Panc1 (cell line): Measurements from ENCODE around the gene ARL9. TPM values are rescaled to one million over a fixed set of nuclear protein-coding genes. Genes with fewer than 3 reads are reported as not detected.

ENCODE experiments used
- ATAC-seq: fragments of 200-7000 bp; cut with Tn5 transposase; 2 replicates; pipeline ENCODE4 v1.9.1; 2020; ENCODE audit warnings: mild to moderate bottlenecking, moderate library complexity
- BruUV-seq: library from RNA; stranded (reverse); fragments of 400-500 nt; replicated peaks from 2 replicates; lab custom pipeline; 2021; lab: Mats Ljungman, UMichigan
- CTCF ChIA-PET: fragments of 300-600 bp; sonication (Branson Sonifier 250); formaldehyde crosslinking; loops from one replicate; lab custom pipeline; 2022; ENCODE audit warnings: antibody characterized with exemption; lab: Charles Lee
- POLR2A ChIA-PET: fragments of 300-600 bp; sonication (Branson Sonifier 250); formaldehyde crosslinking; loops from one replicate; lab custom pipeline; 2022; ENCODE audit warnings: antibody characterized with exemption; lab: Charles Lee
- DNase-seq: peaks from one replicate; pipeline ENCODE4 v3.0.0-alpha.2; 2010; ENCODE audit warnings: low read depth, low spot score
- H3K27ac ChIP-seq: 2 replicates; pipeline ENCODE4 v1.5.1; 2011; ENCODE audit warnings: mild to moderate bottlenecking, low read length, inconsistent platforms
- H3K27me3 ChIP-seq: fragments of 200-500 bp; sonication (Bioruptor generic); 2 replicates; pipeline ENCODE4 v1.6.0; 2014; ENCODE audit warnings: low read length, inconsistent platforms; ENCODE audit not compliant: control insufficient read depth, insufficient read depth
- H3K36me3 ChIP-seq: fragments of 200-500 bp; sonication (Bioruptor generic); 2 replicates; pipeline ENCODE4 v1.5.1; 2014; ENCODE audit warnings: inconsistent platforms, mild to moderate bottlenecking, low read length, moderate library complexity; ENCODE audit not compliant: control insufficient read depth, insufficient read depth
- H3K4me1 ChIP-seq: 2 replicates; pipeline ENCODE4 v1.5.1; 2011; ENCODE audit warnings: inconsistent platforms, mild to moderate bottlenecking, low read length, moderate library complexity; ENCODE audit not compliant: control insufficient read depth, insufficient read depth
- H3K4me3 ChIP-seq, 2 experiments: 2 replicates each; pipeline ENCODE4 v1.5.1; 2011 to 2012; ENCODE audit warnings: low read depth in 2 of 2, low read length in 2 of 2, mild to moderate bottlenecking in 2 of 2, inconsistent platforms in 1 of 2, moderate library complexity in 1 of 2
- H3K9me3 ChIP-seq: fragments of 200-500 bp; sonication (Bioruptor generic); 2 replicates; pipeline ENCODE4 v1.5.1; 2014; ENCODE audit warnings: low read depth, mild to moderate bottlenecking, inconsistent platforms, low read length, moderate library complexity; ENCODE audit not compliant: control insufficient read depth, insufficient read depth
- CTCF ChIP-seq: fragments of 450-650 bp; IDR thresholded peaks from 2 replicates; pipeline ENCODE4 v1.5.1; 2017; ENCODE audit warnings: mild to moderate bottlenecking
- POLR2AphosphoS5 ChIP-seq: IDR thresholded peaks from 2 replicates; pipeline ENCODE4 v1.6.1; 2012; ENCODE audit warnings: mild to moderate bottlenecking, low read depth, low read length, moderate library complexity
- REST ChIP-seq, 2 experiments: IDR thresholded peaks; 2 replicates each; pipeline ENCODE4 v1.6.1; 2011 to 2012; ENCODE audit warnings: low read depth in 2 of 2, control low read depth in 1 of 2, low read length in 1 of 2, mild to moderate bottlenecking in 1 of 2, moderate library complexity in 1 of 2; ENCODE audit not compliant: insufficient read depth in 1 of 2
- SIN3A ChIP-seq: IDR thresholded peaks from 2 replicates; pipeline ENCODE4 v1.6.1; 2012; ENCODE audit warnings: low read depth, mild to moderate bottlenecking, low read length, moderate library complexity, borderline replicate concordance; ENCODE audit not compliant: insufficient read depth
- TCF7L2 ChIP-seq: IDR thresholded peaks from 2 replicates; pipeline ENCODE4 v1.6.1; 2011; ENCODE audit warnings: mild to moderate bottlenecking, low read depth, low read length, inconsistent platforms
- in situ Hi-C: cut with HindIII; loops from 2 replicates; pipeline ENCODE4 v1.10.0; 2016; ENCODE audit warnings: low sequenced_read_pairs, low pct_unique_long_range_greater_than_20kb
- intact Hi-C: fragments of 100-400 bp; cut with micrococcal nuclease; formaldehyde crosslinking; loops from one replicate; pipeline ENCODE4 v1.10.0; 2022; ENCODE audit not compliant: unreplicated experiment
- total RNA-seq: library from RNA; stranded (reverse); gene quantifications from one replicate; pipeline ENCODE4 v1.2.1, GENCODE V29; 2021; ENCODE audit not compliant: unreplicated experiment

Gene ARL9
- total RNA-seq, 1 experiment from 2014 or later, result 0.41 TPM

DNA sequence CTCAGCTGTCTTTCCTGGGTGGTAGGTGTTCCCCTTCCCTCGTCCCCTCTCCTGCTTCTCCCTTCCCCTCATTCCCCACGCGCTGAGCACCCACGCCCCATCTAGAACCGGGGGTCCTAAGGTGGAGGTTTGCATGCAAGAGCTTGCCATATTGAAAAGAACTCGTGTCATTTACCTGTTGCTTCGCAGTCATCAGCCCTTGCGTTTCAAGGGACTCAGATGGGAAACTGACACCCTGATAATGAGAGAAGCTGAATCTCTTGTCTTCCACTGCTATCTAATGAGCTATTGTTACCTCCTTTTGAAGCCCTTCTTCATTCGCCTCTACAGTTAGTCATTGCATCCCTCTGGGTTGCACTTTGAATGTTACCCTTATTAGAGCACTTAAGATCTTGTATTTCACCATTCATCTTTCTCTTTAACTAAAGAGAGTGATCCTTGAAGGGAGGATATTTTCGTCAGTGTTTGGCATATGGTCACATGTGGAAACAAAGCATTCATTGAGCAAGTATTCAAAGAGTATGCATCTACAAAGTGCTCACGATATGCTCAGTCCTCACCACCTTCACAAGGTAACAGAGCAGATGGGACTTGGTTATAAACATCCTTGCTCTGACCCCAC lies 25.7 kb downstream of the ARL9 start:
- Histone ChIP-seq H3K4me1 (no peaks in the 10 kb centered on the region), H3K27me3 (peaks cover 3% of the 10 kb centered on the region), H3K36me3 (no peaks in the 10 kb centered on the region), H3K4me3 (peak overlapping the region; percentile 50 to 69), H3K9me3 (no peaks in the 10 kb centered on the region), H3K27ac (no peak overlapping the region)
- CTCF ChIA-PET, result no interaction called here
- no peak for ATAC-seq
- intact Hi-C loops, result no loop called here
- no peak for DNase-seq
- POLR2A ChIA-PET, result no interaction called here
- TF ChIP-seq CTCF (no peak), SIN3A (no peak), POLR2AphosphoS5 (no peak), REST (IDR thresholded peaks at IDR 0.05; ENCODE audit: insufficient read depth in 1 of 2, low read depth in 2 of 2, low read length in 1 of 2) (no peak), TCF7L2 (no peak)
- in situ Hi-C loops, result no loop called here
- BruUV-seq, result no TSS peak

DNA sequence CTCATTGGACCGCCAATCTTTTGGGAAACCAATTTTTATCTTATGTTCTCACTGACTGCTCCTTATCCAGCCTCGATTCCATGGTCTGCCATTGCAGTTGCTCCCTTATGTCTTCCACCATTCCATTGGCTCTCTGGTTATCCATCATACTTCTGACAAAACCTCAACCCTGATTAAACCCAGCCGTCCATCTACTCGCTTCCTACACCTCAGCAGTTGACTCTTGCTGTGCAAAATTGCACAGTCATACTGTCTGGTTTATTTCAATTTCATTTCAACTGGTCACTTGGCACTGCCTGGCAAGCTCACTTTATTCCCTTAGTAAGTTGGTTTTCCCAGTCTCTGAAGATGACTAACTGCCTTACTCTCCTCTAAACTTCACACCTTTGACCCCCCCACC lies 26.2 kb downstream of the ARL9 start:
- peaks cover 3% of the 10 kb centered on the region for H3K27me3 ChIP-seq
- DNase-seq (no peak), ATAC-seq (no peak)
- POLR2A ChIA-PET, result no interaction called here
- no peak overlapping the region for H3K27ac ChIP-seq
- no peak overlapping the region for H3K4me3 ChIP-seq
- CTCF ChIA-PET, result no interaction called here
- TF ChIP-seq TCF7L2, result no peak
- TF ChIP-seq REST (IDR thresholded peaks at IDR 0.05; ENCODE audit: insufficient read depth in 1 of 2, low read depth in 2 of 2, low read length in 1 of 2), result no peak
- TF ChIP-seq CTCF, result no peak
- no peak for TF ChIP-seq SIN3A
- no peak for TF ChIP-seq POLR2AphosphoS5
- H3K4me1 ChIP-seq, result no peaks in the 10 kb centered on the region
- intact Hi-C loops (no loop called here), in situ Hi-C loops (no loop called here)
- no peaks in the 10 kb centered on the region for H3K9me3 ChIP-seq
- H3K36me3 ChIP-seq, result no peaks in the 10 kb centered on the region
- BruUV-seq, result no TSS peak
